Limb (tissue), 2 donors: ENCODE results near the gene DIDO1.
"Not testable (repeated sequence)": the region's sequence is repeated elsewhere in the genome, so short reads cannot be mapped to it uniquely, and the experiment has no call there.

Experiments
- DNase-seq, 2 donors: peaks; one replicate each; pipeline ENCODE4 v3.0.0-alpha.2; 2016; ENCODE audit errors: extremely low spot score in 2 of 2

The DIDO1 gene

DNA sequence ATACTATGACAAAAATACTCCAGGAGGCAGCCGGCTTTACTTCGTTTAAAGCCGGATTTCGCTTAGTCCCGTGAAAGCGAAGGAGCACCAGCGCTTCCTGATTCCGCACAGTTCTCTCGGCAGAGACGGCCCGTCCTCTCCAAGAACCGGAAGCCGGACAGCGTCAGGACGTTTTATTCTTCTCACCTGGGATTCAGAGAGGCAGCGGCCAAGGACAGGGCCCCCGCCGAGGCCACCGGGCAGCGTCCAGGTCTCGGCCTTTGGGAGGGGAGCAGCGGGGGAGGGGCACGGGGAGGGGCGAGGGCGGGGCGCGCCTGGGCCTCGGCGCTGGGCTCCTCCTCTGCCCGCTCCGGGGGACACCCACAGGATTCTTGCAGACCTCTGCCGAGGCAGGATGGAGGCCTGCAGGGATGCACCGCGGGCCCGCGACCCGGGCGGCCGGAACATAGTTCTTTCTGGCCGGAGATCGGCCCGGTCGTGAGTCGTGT lies 2.8 kb upstream of the DIDO1 start:
- DNase-seq: peak in 1 of 2 donors; percentile 77

DNA sequence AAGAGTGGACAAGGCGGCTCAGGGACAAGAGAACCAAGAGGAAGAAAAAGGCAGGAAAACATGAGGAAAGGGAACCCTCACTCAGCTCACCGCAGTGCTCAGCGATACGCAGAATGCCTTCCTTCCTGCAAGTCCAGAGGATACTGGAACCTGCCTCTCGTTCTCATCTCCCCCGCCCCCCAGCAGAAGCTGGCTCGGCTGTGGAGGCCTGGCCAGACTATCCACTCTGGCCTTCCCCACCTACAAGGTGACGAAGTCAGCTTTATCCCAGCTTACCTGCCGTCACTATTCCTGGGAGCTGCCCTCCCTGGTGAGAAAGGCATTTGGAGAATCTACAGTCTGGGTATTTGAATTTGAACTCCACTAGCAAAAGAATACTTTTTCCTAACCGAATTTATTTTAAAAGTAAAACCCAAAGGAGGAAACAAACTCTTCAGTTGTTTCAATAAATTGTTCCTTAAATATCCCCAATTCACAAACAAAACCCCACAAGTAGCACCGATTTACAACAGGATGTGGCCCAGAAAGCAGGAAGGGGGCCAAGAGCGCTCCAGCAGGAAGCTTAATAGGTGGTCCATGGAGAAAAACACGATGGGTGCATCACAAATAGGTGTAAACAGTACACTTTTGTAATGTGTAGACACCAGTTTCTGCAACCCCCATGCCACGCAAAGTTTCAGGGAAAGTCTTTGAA lies 2.1 kb upstream of the DIDO1 start:
- DNase-seq: no peak

- DNase-seq: no peak
Observed at GRCh38 chr20:62927128-62927705, 912 bp upstream of the DIDO1 start.

- DNase-seq: peak; percentile 3 to 57
Observed at GRCh38 chr20:62925420-62926228, 681 bp downstream of the DIDO1 start.

GRCh38 chr20:62925076-62925419 lies 1.3 kb downstream of the DIDO1 start:
- DNase-seq: no peak

DNA sequence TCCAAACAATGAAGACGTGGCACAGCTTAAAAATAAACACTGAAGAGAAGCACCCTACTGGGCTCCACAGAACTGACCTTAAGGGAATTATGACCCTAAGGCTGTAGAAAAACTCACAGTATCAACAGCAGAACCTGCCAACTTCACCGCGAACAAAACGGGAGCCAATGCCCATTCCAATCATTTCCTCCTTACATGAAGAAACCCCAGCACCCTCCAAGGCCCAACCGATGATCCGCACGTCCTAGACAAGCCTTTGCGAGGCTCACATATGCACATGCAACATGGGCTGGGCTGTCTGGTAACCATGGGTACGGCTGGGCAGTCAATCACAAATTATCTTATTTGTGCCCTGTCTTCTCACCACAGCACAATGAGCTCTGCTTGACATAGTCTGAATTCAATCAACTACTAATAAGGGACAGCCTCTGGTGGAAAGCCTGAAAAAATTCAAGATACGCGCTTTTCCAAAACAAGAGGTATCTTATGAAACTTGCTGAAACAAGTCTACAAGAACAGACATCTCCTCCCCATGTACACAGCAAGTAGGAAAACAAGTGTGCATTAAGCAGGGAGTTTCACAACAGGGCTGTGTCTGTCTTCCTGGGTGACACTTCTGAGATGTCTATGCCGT lies 1.7 kb downstream of the DIDO1 start:
- DNase-seq: no peak

GRCh38 chr20:62923669-62924441 lies 2.5 kb downstream of the DIDO1 start:
- DNase-seq: no peak

DNA sequence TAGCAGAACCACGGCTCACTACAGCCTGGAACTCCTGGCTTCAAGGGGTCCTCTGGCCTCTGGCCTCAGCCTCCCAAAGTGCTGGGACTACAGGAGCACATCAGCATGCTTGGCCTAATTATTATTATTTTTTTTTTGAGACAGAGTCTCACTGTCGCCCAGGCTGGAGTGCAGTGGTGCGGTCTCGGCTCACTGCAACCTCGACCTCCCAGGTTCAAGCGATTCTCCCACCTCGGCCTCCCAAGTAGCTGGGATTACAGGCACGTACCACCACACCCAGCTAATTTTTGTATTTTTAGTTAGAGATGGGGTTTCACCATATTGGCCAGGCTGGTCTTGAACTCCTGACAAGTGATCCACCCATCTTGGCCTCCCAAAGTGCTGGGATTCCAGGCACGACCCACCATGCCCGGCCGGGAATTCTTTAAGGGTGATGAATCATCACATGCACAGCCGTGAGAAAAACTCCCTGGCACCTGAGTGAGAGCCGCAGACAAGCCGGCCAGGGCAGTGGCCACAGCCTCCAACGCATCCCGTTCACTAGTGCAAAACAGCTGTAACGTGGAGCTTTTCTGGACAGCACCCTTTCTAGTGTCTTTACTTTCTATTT lies 3.1 kb downstream of the DIDO1 start:
- not testable (repeated sequence) for DNase-seq

- DNase-seq: no peak
Observed at GRCh38 chr20:62922451-62922921, 3.8 kb downstream of the DIDO1 start.

DNA sequence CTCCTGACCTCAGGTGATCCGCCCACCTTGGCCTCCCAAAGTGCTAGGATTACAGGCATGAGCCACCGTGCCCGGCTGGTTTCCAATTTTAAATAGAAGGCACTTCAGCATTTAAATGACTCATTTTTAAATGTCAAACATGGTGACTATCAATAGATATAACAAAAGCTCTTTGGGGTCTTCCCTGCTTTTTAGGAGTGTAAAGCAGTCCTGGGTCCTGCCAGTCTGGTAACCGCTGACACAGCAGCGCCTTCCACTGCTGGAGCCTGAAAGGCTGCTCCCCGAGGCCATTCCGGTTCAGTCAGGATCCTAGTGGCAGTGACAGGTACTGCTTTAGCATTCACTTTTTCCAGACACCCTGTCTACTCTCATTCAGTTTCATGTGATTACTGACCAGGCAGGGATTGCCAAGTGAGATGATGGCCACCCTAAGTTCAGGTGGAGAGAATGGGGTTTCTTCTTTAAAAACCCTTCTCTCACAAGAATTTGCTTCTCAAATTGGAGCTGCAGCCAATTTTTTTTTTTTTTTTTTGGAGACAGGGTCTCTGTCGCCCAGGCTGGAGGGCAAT lies 5.1 kb downstream of the DIDO1 start:
- peak in 1 of 2 donors; percentile 40 for DNase-seq

DNA sequence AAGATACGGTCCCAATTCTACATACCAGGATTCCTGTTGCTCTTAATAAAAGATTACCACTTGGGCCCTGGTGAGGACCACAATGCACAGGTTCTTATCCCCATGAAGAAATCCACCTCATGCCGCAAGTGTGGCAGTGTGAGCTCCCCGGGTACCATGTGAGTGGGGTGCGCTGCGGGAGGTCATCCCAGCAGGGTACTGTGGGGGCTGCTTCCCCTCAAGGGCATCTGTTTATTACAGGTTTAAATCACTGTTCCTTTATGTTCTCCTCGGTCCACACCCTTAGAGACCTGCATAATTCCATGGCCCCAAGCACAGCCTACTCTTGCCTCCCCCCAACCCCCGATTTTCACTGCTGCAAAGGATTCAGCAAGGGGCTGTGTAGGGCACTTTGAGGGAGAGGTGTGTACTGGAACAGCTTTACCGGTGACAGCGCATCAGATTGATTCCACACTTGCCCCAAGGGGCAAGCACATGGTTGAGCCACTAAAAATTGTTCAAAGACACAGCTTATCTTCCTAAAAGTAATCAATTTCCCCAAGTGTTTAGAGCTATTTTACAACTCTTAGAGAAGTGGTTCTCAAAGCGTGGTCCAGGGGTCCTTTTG lies 6.2 kb downstream of the DIDO1 start:
- DNase-seq: no peak

DNA sequence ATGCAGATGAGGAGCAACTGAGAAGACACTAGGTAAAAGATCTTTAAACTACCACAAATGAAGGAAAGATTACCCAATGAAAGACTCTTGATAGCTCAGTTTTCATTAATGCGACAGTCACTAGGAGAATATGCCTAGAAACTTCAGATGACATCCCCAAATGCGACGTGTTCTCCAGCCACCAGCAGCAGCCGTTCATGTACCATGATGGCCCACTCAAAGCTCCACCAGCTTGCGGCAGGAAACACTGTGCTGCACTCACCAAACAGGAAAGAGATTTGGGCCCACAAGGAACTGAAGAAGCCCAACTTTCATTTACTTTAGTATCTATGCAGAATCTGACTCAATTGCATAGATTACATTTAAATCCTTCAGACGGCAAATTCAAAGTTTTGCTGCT lies 7.5 kb downstream of the DIDO1 start:
- no peak for DNase-seq

GRCh38 chr20:62918147-62918546 lies 8.2 kb downstream of the DIDO1 start:
- no peak for DNase-seq

GRCh38 chr20:62917720-62918119 lies 8.6 kb downstream of the DIDO1 start:
- DNase-seq: no peak

DNA sequence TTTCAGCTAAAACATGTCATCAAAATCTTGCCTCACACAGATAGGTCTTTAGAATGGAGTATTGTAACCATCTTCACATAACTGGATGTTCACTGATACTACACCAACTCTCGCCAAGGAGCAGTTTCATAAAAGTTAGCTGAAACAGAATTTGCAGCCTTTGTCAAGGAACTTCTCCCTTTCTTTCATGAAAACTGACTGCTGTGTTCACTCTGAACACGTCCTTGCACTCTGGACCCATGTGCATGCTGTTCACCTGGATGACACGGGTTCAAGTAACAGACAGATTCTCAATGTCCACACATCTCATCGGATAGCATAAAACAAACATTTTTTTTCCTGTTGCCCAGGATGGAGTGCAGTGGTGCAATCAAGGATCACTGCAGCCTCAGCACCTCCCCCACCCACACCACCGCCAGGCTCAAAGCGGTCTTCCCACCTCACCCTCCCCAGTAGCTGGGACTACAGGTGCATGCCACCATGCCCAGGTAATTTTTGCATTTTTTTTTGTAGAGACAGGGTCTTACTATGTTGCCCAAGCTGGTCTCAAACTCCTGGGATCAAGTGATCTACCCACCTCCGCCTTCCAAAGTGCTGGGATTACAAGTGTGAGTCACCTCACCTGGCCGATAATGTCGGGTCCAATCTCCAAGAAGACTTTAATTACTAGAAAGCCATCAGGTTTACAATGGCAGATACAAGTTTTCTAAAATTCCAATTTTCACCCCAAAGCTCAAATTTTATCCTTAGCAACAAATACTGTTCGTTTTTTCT lies 9.4 kb downstream of the DIDO1 start:
- no peak for DNase-seq

GRCh38 chr20:62914970-62915457 lies 11.3 kb downstream of the DIDO1 start:
- DNase-seq: peak; percentile 52 to 62

GRCh38 chr20:62914436-62914835 lies 11.9 kb downstream of the DIDO1 start:
- DNase-seq: no peak

- no peak for DNase-seq
Observed at GRCh38 chr20:62913043-62913630, 13.2 kb downstream of the DIDO1 start.
